ENCODE data around the gene KCNN4.

Gene KCNN4

DNA sequence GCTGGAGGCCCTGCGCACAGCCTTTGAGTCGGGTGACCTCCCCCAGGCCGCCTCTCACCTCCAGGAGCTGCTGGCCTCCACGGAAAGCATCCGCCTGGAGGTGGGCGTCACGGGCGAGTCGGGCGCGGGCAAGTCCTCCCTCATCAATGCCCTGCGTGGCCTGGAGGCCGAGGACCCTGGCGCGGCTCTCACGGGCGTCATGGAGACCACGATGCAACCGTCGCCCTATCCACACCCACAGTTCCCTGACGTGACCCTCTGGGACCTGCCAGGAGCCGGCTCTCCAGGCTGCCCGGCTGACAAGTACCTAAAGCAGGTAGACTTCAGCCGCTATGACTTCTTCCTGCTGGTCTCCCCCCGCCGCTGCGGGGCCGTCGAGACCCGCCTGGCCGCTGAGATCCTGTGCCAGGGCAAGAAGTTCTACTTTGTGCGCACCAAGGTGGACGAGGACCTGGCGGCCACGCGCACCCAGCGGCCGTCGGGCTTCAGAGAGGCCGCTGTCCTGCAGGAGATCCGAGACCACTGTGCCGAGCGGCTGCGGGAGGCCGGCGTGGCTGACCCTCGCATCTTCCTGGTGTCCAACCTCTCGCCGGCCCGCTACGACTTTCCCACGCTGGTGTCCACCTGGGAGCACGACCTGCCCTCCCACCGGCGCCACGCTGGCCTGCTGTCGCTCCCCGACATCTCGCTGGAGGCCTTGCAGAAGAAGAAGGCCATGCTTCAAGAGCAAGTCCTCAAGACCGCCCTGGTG lies 62.0 kb downstream of the KCNN4 start:
- DNase-seq, result no peak

More for the DNA sequence above, 62.0 kb downstream of the KCNN4 start:
- ATAC-seq, result no peak
